DND-41 (cell line): Measurements from ENCODE around the gene OR5K1.

ENCODE experiments used
- ATAC-seq: fragments of 200-7000 bp; cut with Tn5 transposase; 3 replicates; pipeline ENCODE4 v1.9.1; 2021; ENCODE audit warnings: low read depth; ENCODE audit not compliant: insufficient read depth
- DNase-seq: peaks from one replicate; pipeline ENCODE4 v3.0.0-alpha.2; 2020
- H2AFZ ChIP-seq: 2 replicates; pipeline ENCODE4 v1.6.0; 2012; ENCODE audit warnings: low read depth, low read length
- H3K27ac ChIP-seq: 2 replicates; pipeline ENCODE4 v1.5.1; 2012; ENCODE audit warnings: low read length, inconsistent platforms
- H3K27me3 ChIP-seq: fragments of 200-600 bp; sonication (generic); 2 replicates; pipeline ENCODE4 v1.6.0; 2012; ENCODE audit warnings: low read length, mild to moderate bottlenecking, inconsistent platforms; ENCODE audit not compliant: insufficient read depth, poor library complexity
- H3K36me3 ChIP-seq: 2 replicates; pipeline ENCODE4 v1.5.1; 2012; ENCODE audit warnings: low read length, inconsistent platforms; ENCODE audit not compliant: insufficient read depth
- H3K4me1 ChIP-seq: 2 replicates; pipeline ENCODE4 v1.5.1; 2012; ENCODE audit warnings: mild to moderate bottlenecking, low read length; ENCODE audit not compliant: insufficient read depth
- H3K4me2 ChIP-seq: 2 replicates; pipeline ENCODE4 v1.6.0; 2012; ENCODE audit warnings: mild to moderate bottlenecking, moderate library complexity, low read length, inconsistent platforms; ENCODE audit not compliant: insufficient read depth
- H3K4me3 ChIP-seq, 2 experiments: fragments of 200-600 bp in 1 of 2; shearing (Covaris generic) in 1 of 2; 2 replicates each; pipeline ENCODE4 v1.5.1; 2012 to 2016; ENCODE audit warnings: inconsistent platforms in 2 of 2, low read length in 2 of 2, mild to moderate bottlenecking in 2 of 2, low read depth in 1 of 2, moderate library complexity in 1 of 2
- H3K79me2 ChIP-seq: 2 replicates; pipeline ENCODE4 v1.6.0; 2012; ENCODE audit warnings: low read length, inconsistent platforms; ENCODE audit not compliant: insufficient read depth
- H3K9ac ChIP-seq: 2 replicates; pipeline ENCODE4 v1.6.0; 2012; ENCODE audit warnings: low read depth, mild to moderate bottlenecking, inconsistent platforms, low read length, moderate library complexity
- H3K9me3 ChIP-seq: 2 replicates; pipeline ENCODE4 v1.5.1; 2012; ENCODE audit warnings: low read length, moderate library complexity, mild to moderate bottlenecking, inconsistent platforms; ENCODE audit not compliant: insufficient read depth, severe bottlenecking
- H4K20me1 ChIP-seq: 2 replicates; pipeline ENCODE4 v1.6.0; 2012; ENCODE audit warnings: low read length; ENCODE audit not compliant: insufficient read depth
- CTCF ChIP-seq: IDR thresholded peaks from 2 replicates; pipeline ENCODE4 v1.5.1; 2012; ENCODE audit warnings: borderline replicate concordance, low read length, moderate library complexity, mild to moderate bottlenecking; ENCODE audit not compliant: poor library complexity, severe bottlenecking; ENCODE audit errors: extremely low read depth
- EZH2 ChIP-seq: IDR thresholded peaks from 3 replicates; pipeline ENCODE4 v1.6.1; 2012; ENCODE audit warnings: borderline replicate concordance, low read depth, mild to moderate bottlenecking, moderate library complexity, low read length, inconsistent platforms; ENCODE audit not compliant: severe bottlenecking

OR5K1 gene

GRCh38 chr3:98440283-98440682, 22.7 kb upstream of the OR5K1 start:
- DNase-seq (no peak), ATAC-seq (no peak)
- H3K4me2 ChIP-seq: no peak overlapping the region
- H3K9ac ChIP-seq: no peak overlapping the region
- no peaks in the 10 kb centered on the region for H3K36me3 ChIP-seq
- H3K9me3 ChIP-seq: no peaks in the 10 kb centered on the region
- H3K27me3 ChIP-seq: no peaks in the 10 kb centered on the region
- H2AFZ ChIP-seq: no peak overlapping the region
- H3K4me3 ChIP-seq: no peak overlapping the region
- no peaks in the 10 kb centered on the region for H4K20me1 ChIP-seq
- no peaks in the 10 kb centered on the region for H3K79me2 ChIP-seq
- H3K27ac ChIP-seq: no peak overlapping the region
- no peaks in the 10 kb centered on the region for H3K4me1 ChIP-seq
- TF ChIP-seq EZH2 (no peak), CTCF (no peak)

DNA sequence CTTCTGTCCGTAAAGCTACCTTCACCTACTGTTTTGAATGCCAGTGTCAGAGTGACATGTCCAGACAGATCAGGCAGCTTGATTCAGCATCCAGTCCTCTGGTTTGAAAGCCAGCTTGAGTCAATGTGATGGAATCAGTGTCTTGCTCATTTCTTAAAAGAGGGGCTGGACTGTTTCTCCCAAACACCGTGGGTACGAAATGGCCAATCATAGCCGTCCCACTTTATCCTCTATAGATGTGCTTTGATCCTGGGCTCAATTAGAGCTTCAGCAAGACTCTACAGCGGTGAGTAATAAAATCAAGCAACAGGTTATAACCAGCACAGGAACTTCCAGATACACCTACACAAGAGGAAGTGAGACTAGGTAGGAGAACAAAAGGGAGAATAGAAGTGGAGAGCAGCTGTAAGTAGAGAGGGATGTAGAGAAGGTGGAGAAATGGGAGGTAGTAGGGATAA, 17.0 kb upstream of the OR5K1 start:
- Histone ChIP-seq H3K4me1 (no peaks in the 10 kb centered on the region), H3K27ac (no peak overlapping the region), H3K79me2 (no peaks in the 10 kb centered on the region), H3K36me3 (no peaks in the 10 kb centered on the region), H3K9ac (no peak overlapping the region), H2AFZ (no peak overlapping the region), H3K27me3 (no peaks in the 10 kb centered on the region), H3K9me3 (no peaks in the 10 kb centered on the region), H3K4me3 (no peak overlapping the region), H4K20me1 (no peaks in the 10 kb centered on the region), H3K4me2 (no peak overlapping the region)
- ATAC-seq (no peak), DNase-seq (no peak)
- TF ChIP-seq CTCF (no peak), EZH2 (no peak)

GRCh38 chr3:98449606-98450193, 13.3 kb upstream of the OR5K1 start:
- DNase-seq: no peak
- H3K4me3 ChIP-seq: no peak overlapping the region
- no peaks in the 10 kb centered on the region for H3K9me3 ChIP-seq
- no peak for ATAC-seq
- TF ChIP-seq CTCF (no peak), EZH2 (no peak)
- H2AFZ ChIP-seq: no peak overlapping the region
- no peak overlapping the region for H3K9ac ChIP-seq
- no peaks in the 10 kb centered on the region for H3K4me1 ChIP-seq
- H3K4me2 ChIP-seq: no peak overlapping the region
- H4K20me1 ChIP-seq: no peaks in the 10 kb centered on the region
- no peak overlapping the region for H3K27ac ChIP-seq
- no peaks in the 10 kb centered on the region for H3K27me3 ChIP-seq
- H3K79me2 ChIP-seq: no peaks in the 10 kb centered on the region
- H3K36me3 ChIP-seq: no peaks in the 10 kb centered on the region

GRCh38 chr3:98450372-98450771, 12.6 kb upstream of the OR5K1 start:
- no peak overlapping the region for H3K27ac ChIP-seq
- H3K4me2 ChIP-seq: no peak overlapping the region
- no peak overlapping the region for H3K9ac ChIP-seq
- ATAC-seq (no peak), DNase-seq (no peak)
- TF ChIP-seq CTCF: no peak
- no peak overlapping the region for H3K4me3 ChIP-seq
- no peaks in the 10 kb centered on the region for H3K36me3 ChIP-seq
- no peak overlapping the region for H2AFZ ChIP-seq
- H3K9me3 ChIP-seq: no peaks in the 10 kb centered on the region
- H3K79me2 ChIP-seq: no peaks in the 10 kb centered on the region
- H3K27me3 ChIP-seq: no peaks in the 10 kb centered on the region
- H3K4me1 ChIP-seq: no peaks in the 10 kb centered on the region
- no peaks in the 10 kb centered on the region for H4K20me1 ChIP-seq
